Caco-2 (cell line): ENCODE results near the gene PLA2G1B. TPM values are rescaled to one million over a fixed set of nuclear protein-coding genes. Genes with fewer than 3 reads are reported as not detected.

Experiments
- BruUV-seq: library from RNA; stranded (reverse); fragments of 400-500 nt; replicated peaks from 2 replicates; lab custom pipeline; 2021; lab: Mats Ljungman, UMichigan
- CTCF ChIA-PET: fragments of 300-600 bp; sonication (Branson Sonifier 250); formaldehyde crosslinking; loops from one replicate; lab custom pipeline; 2022; ENCODE audit warnings: antibody characterized with exemption; lab: Charles Lee
- POLR2A ChIA-PET: fragments of 300-600 bp; sonication (Branson Sonifier 250); formaldehyde crosslinking; loops from one replicate; lab custom pipeline; 2022; ENCODE audit warnings: antibody characterized with exemption; lab: Charles Lee
- DNase-seq, 2 experiments: peaks; one replicate each; pipeline versions ENCODE4 v3.0.0 to v3.0.0-alpha.2; 2020 to 2022
- H3K27me3 ChIP-seq: replicated peaks from 2 replicates; pipeline ENCODE4 v1.6.0; 2011; ENCODE audit warnings: low read length; ENCODE audit not compliant: control insufficient read depth, insufficient read depth
- H3K36me3 ChIP-seq: 2 replicates; pipeline ENCODE4 v1.5.1; 2011; ENCODE audit warnings: low read length; ENCODE audit not compliant: control insufficient read depth, insufficient read depth
- H3K4me1 ChIP-seq: fragments of 250-450 bp; sonication (Bioruptor Pico); 2 replicates; pipeline ENCODE4 v1.5.1; 2020; ENCODE audit warnings: mild to moderate bottlenecking
- H3K4me3 ChIP-seq: 2 replicates; pipeline ENCODE4 v1.5.1; 2011; ENCODE audit warnings: low read depth, mild to moderate bottlenecking, control low read depth, low read length
- H3K9me3 ChIP-seq: fragments of 250-450 bp; sonication (Bioruptor Pico); 2 replicates; pipeline ENCODE4 v1.5.1; 2020; ENCODE audit warnings: mild to moderate bottlenecking, moderate library complexity
- H3K27ac Mint-ChIP-seq: one replicate; pipeline ENCODE4 v1.8.0; 2022; ENCODE audit warnings: mixed read lengths; ENCODE audit not compliant: unreplicated experiment
- H3K27me3 Mint-ChIP-seq: one replicate; pipeline ENCODE4 v1.8.0; 2022; ENCODE audit warnings: mixed read lengths; ENCODE audit not compliant: insufficient read depth, unreplicated experiment
- H3K36me3 Mint-ChIP-seq: one replicate; pipeline ENCODE4 v1.8.0; 2022; ENCODE audit warnings: mild to moderate bottlenecking, mixed read lengths; ENCODE audit not compliant: insufficient read depth, unreplicated experiment
- H3K4me1 Mint-ChIP-seq: one replicate; pipeline ENCODE4 v1.8.0; 2022; ENCODE audit warnings: low read depth, mixed read lengths; ENCODE audit not compliant: unreplicated experiment
- H3K4me3 Mint-ChIP-seq: one replicate; pipeline ENCODE4 v1.8.0; 2022; ENCODE audit warnings: mild to moderate bottlenecking, moderate library complexity, mixed read lengths; ENCODE audit not compliant: unreplicated experiment
- H3K9me3 Mint-ChIP-seq: one replicate; pipeline ENCODE4 v1.8.0; 2022; ENCODE audit warnings: mixed read lengths; ENCODE audit not compliant: unreplicated experiment
- intact Hi-C: fragments of 100-400 bp; cut with micrococcal nuclease; formaldehyde crosslinking; loops from one replicate; pipeline ENCODE4 v1.10.0; 2022; ENCODE audit not compliant: unreplicated experiment
- total RNA-seq: library from RNA; stranded (reverse); gene quantifications from 2 replicates; pipeline ENCODE4 v1.2.3, GENCODE V29; 2022
- TF ChIP-seq, protein P1 (sequence below), 2 experiments: fragments of 200-600 bp in 1 of 2; IDR thresholded peaks; 1 replicate in 1 of 2; 2 replicates in 1 of 2; pipeline versions ENCODE4 v1.5.1 to v1.8.0; 2011 to 2022; ENCODE audit warnings: antibody characterized with exemption in 1 of 2, control low read depth in 1 of 2, inconsistent platforms in 1 of 2, low read depth in 1 of 2, low read length in 1 of 2, mild to moderate bottlenecking in 1 of 2, moderate library complexity in 1 of 2; ENCODE audit not compliant: insufficient read depth in 1 of 2, severe bottlenecking in 1 of 2, unreplicated experiment in 1 of 2

Gene PLA2G1B
- total RNA-seq, 1 experiment from 2014 or later: not detected

DNA sequence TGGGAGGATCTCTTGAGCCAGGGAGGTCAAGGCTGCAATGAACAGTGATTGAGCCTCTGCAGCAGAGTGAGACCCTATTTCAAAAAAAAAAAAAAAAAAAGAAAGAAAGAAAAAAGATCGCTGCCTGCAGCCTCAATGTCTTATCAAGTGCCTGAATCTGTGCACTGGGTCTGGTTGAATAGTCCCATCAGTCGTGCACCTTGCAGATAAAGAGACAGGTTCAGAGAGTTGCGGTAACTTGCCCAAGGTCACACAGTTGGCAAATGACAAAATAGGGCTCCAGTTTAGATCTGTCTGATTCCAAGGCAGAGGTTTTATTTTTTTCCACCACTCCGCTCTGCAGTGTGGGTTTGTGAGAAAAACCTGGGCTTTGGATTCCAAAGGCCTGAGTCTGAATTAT lies 649 bp upstream of the PLA2G1B start:
- H3K4me3 ChIP-seq: no peak overlapping the region
- H3K4me1 Mint-ChIP-seq: peaks cover 7% of the 10 kb centered on the region
- no peaks in the 10 kb centered on the region for H3K9me3 ChIP-seq
- H3K27me3 ChIP-seq: no peaks in the 10 kb centered on the region
- no peak overlapping the region for H3K27ac Mint-ChIP-seq
- CTCF ChIA-PET: no interaction called here
- no peaks in the 10 kb centered on the region for H3K36me3 Mint-ChIP-seq
- H3K27me3 Mint-ChIP-seq: no peaks in the 10 kb centered on the region
- no peaks in the 10 kb centered on the region for H3K9me3 Mint-ChIP-seq
- no TSS peak for BruUV-seq
- no peak overlapping the region for H3K4me3 Mint-ChIP-seq
- H3K36me3 ChIP-seq: no peaks in the 10 kb centered on the region
- intact Hi-C loops: loop anchor here (5.0 kb wide), 1 partner anchor 254 kb away; the partner anchor contains the start of gene POP5
- POLR2A ChIA-PET: no interaction called here
- DNase-seq: no peak
- TF ChIP-seq, protein P1, sequence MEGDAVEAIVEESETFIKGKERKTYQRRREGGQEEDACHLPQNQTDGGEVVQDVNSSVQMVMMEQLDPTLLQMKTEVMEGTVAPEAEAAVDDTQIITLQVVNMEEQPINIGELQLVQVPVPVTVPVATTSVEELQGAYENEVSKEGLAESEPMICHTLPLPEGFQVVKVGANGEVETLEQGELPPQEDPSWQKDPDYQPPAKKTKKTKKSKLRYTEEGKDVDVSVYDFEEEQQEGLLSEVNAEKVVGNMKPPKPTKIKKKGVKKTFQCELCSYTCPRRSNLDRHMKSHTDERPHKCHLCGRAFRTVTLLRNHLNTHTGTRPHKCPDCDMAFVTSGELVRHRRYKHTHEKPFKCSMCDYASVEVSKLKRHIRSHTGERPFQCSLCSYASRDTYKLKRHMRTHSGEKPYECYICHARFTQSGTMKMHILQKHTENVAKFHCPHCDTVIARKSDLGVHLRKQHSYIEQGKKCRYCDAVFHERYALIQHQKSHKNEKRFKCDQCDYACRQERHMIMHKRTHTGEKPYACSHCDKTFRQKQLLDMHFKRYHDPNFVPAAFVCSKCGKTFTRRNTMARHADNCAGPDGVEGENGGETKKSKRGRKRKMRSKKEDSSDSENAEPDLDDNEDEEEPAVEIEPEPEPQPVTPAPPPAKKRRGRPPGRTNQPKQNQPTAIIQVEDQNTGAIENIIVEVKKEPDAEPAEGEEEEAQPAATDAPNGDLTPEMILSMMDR (IDR thresholded peaks at IDR 0.05; ENCODE audit: insufficient read depth in 1 of 2, low read depth in 1 of 2, low read length in 1 of 2, severe bottlenecking in 1 of 2, unreplicated experiment in 1 of 2): no peak
- no peaks in the 10 kb centered on the region for H3K4me1 ChIP-seq

DNA sequence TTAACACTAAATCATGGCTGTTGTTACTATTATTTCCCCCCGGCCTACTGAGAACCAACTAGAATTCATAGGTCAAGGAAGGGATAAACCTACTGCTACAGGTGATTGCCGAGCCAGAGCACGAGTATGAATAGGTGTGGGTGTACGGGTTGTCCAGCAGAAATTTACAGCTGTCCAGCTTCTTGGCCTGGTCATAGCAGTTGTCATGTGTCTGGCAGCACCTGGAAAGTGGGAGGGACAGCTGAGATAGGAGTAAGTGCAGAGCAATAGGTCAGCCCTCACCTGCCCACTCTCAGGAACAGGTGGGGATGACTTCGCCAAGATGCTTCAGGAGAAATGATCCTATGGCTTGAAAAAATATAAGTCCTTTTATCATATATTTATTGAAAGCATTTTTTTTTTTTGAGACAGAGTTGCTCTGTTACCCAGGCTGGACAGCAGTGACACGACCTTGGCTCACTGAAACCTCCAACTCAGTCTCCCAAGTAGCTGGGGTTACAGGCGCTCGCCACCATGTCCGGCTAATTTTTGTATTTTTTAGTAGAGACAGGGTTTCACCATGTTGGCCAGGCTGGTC lies 2.6 kb downstream of the PLA2G1B start:
- CTCF ChIA-PET: interaction anchor here (0.6 to 1.0 kb wide), 2 partner anchors 105 to 108 kb away, joined by 3 read pairs; no protein-coding TSS in a partner anchor
- Mint-ChIP-seq H3K36me3 (no peaks in the 10 kb centered on the region), H3K9me3 (no peaks in the 10 kb centered on the region), H3K27ac (no peak overlapping the region), H3K4me1 (peaks cover 13% of the 10 kb centered on the region), H3K27me3 (no peaks in the 10 kb centered on the region), H3K4me3 (no peak overlapping the region)
- Histone ChIP-seq H3K4me1 (peaks cover 22% of the 10 kb centered on the region), H3K9me3 (no peaks in the 10 kb centered on the region), H3K27me3 (no peaks in the 10 kb centered on the region), H3K4me3 (no peak overlapping the region), H3K36me3 (no peaks in the 10 kb centered on the region)
- BruUV-seq: no TSS peak
- POLR2A ChIA-PET: no interaction called here
- DNase-seq: no peak
- intact Hi-C loops: loop anchor here (1.0 to 5.0 kb wide), 4 partner anchors 114 to 324 kb away; partner anchors contain the start of genes COX6A1 and POP5
- TF ChIP-seq, protein P1 (IDR thresholded peaks at IDR 0.05; ENCODE audit: insufficient read depth in 1 of 2, low read depth in 1 of 2, low read length in 1 of 2, severe bottlenecking in 1 of 2, unreplicated experiment in 1 of 2): no peak

DNA sequence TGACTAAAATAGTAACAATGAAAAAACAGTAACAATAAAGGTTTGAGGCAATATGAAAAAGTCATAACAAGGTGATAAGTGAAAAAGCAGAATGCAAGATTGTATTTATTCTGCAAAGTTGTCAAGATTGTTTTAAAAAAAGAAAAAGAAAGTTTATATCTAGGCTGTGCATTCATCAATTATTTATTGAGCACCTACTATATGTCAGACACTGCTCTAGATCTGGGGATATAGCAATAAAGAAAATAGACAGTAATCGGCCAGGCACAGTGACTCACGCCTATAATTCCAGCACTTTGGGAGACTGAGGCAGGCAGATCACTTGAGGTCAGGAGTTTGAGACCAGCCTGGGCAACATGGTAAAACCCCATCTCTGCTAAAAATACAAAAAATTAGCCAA lies 3.8 kb downstream of the PLA2G1B start:
- no TSS peak for BruUV-seq
- no peaks in the 10 kb centered on the region for H3K36me3 Mint-ChIP-seq
- peaks cover 22% of the 10 kb centered on the region for H3K4me1 ChIP-seq
- H3K9me3 ChIP-seq: no peaks in the 10 kb centered on the region
- no peak overlapping the region for H3K27ac Mint-ChIP-seq
- ChIA-PET POLR2A (no interaction called here), CTCF (interaction anchor here (1.0 kb wide), 1 partner anchor 110 kb away, joined by 3 read pairs; no protein-coding TSS in a partner anchor)
- no peaks in the 10 kb centered on the region for H3K36me3 ChIP-seq
- intact Hi-C loops: loop anchor here (2.0 kb wide), 2 partner anchors 115 to 143 kb away; partner anchors contain the start of gene COX6A1
- TF ChIP-seq, protein P1 (IDR thresholded peaks at IDR 0.05; ENCODE audit: insufficient read depth in 1 of 2, low read depth in 1 of 2, low read length in 1 of 2, severe bottlenecking in 1 of 2, unreplicated experiment in 1 of 2): no peak
- H3K4me3 ChIP-seq: no peak overlapping the region
- no peaks in the 10 kb centered on the region for H3K27me3 Mint-ChIP-seq
- H3K27me3 ChIP-seq: no peaks in the 10 kb centered on the region
- H3K4me3 Mint-ChIP-seq: no peak overlapping the region
- peaks cover 13% of the 10 kb centered on the region for H3K4me1 Mint-ChIP-seq
- no peaks in the 10 kb centered on the region for H3K9me3 Mint-ChIP-seq
- no peak for DNase-seq
